Chondrocyte (in vitro differentiated cells): ENCODE results near the gene SGCD. TPM values are rescaled to one million over a fixed set of nuclear protein-coding genes. Genes with fewer than 3 reads are reported as not detected.
A peak's percentile ranks its signal among the peaks of the same experiment; 100 is the strongest.

Experiments
- DNase-seq: peaks from one replicate; pipeline ENCODE4 v3.0.0; 2021; ENCODE audit warnings: mixed read lengths, low spot score
- H3K27ac Mint-ChIP-seq: one replicate; pipeline ENCODE4 v1.8.0; 2021; ENCODE audit warnings: mild to moderate bottlenecking, moderate library complexity, mixed read lengths; ENCODE audit not compliant: unreplicated experiment
- H3K27me3 Mint-ChIP-seq: 2 replicates; pipeline ENCODE4 v1.8.0; 2021; ENCODE audit warnings: low read depth, mixed read lengths
- H3K36me3 Mint-ChIP-seq: 2 replicates; pipeline ENCODE4 v1.8.0; 2021; ENCODE audit warnings: low read depth, mixed read lengths
- H3K4me1 Mint-ChIP-seq: 2 replicates; pipeline ENCODE4 v1.8.0; 2021; ENCODE audit warnings: low read depth, mild to moderate bottlenecking, mixed read lengths
- H3K4me3 Mint-ChIP-seq: one replicate; pipeline ENCODE4 v1.8.0; 2021; ENCODE audit warnings: mild to moderate bottlenecking, moderate library complexity, mixed read lengths; ENCODE audit not compliant: unreplicated experiment
- H3K9me3 Mint-ChIP-seq: 2 replicates; pipeline ENCODE4 v1.8.0; 2021; ENCODE audit warnings: low read depth, mixed read lengths
- CTCF ChIP-seq: fragments of 200-600 bp; sonication (generic); IDR thresholded peaks from 2 replicates; pipeline ENCODE4 v1.5.0; 2021; ENCODE audit warnings: antibody characterized with exemption, mild to moderate bottlenecking, moderate library complexity
- total RNA-seq: library from RNA; stranded (reverse); gene quantifications from 3 replicates; pipeline ENCODE4 v1.2.1, GENCODE V29; 2021

The SGCD gene
- total RNA-seq, 1 donor from 2014 or later: 8.4 TPM

GRCh38 chr5:156469636-156470035, 142.7 kb downstream of the SGCD start:
- no peak for DNase-seq
- H3K27me3 Mint-ChIP-seq: no peaks in the 10 kb centered on the region
- H3K27ac Mint-ChIP-seq: no peak overlapping the region
- H3K4me1 Mint-ChIP-seq: peaks cover 21% of the 10 kb centered on the region
- no peaks in the 10 kb centered on the region for H3K36me3 Mint-ChIP-seq
- no peak overlapping the region for H3K4me3 Mint-ChIP-seq
- H3K9me3 Mint-ChIP-seq: no peaks in the 10 kb centered on the region
- no peak for TF ChIP-seq CTCF

- DNase-seq: no peak
- no peak overlapping the region for H3K4me3 Mint-ChIP-seq
- no peak overlapping the region for H3K27ac Mint-ChIP-seq
- TF ChIP-seq CTCF: no peak
- no peaks in the 10 kb centered on the region for H3K9me3 Mint-ChIP-seq
- no peaks in the 10 kb centered on the region for H3K36me3 Mint-ChIP-seq
- peaks cover 44% of the 10 kb centered on the region for H3K4me1 Mint-ChIP-seq
- no peaks in the 10 kb centered on the region for H3K27me3 Mint-ChIP-seq
Measured at GRCh38 chr5:156471893-156472292, 144.9 kb downstream of the SGCD start.

GRCh38 chr5:156473269-156473908, 146.4 kb downstream of the SGCD start:
- H3K27me3 Mint-ChIP-seq: no peaks in the 10 kb centered on the region
- H3K27ac Mint-ChIP-seq: no peak overlapping the region
- TF ChIP-seq CTCF: no peak
- H3K4me3 Mint-ChIP-seq: no peak overlapping the region
- no peaks in the 10 kb centered on the region for H3K9me3 Mint-ChIP-seq
- no peaks in the 10 kb centered on the region for H3K36me3 Mint-ChIP-seq
- peaks cover 56% of the 10 kb centered on the region for H3K4me1 Mint-ChIP-seq
- DNase-seq: no peak

- no peak for DNase-seq
- H3K27ac Mint-ChIP-seq: peak overlapping the region; percentile 64
- H3K36me3 Mint-ChIP-seq: no peaks in the 10 kb centered on the region
- H3K27me3 Mint-ChIP-seq: no peaks in the 10 kb centered on the region
- H3K4me3 Mint-ChIP-seq: no peak overlapping the region
- no peak for TF ChIP-seq CTCF
- H3K9me3 Mint-ChIP-seq: no peaks in the 10 kb centered on the region
- peaks cover 56% of the 10 kb centered on the region for H3K4me1 Mint-ChIP-seq
Measured at GRCh38 chr5:156474251-156474650, 147.3 kb downstream of the SGCD start.

GRCh38 chr5:156475182-156476157, 148.5 kb downstream of the SGCD start:
- DNase-seq: no peak
- H3K4me3 Mint-ChIP-seq: no peak overlapping the region

More at GRCh38 chr5:156475182-156476157, 148.5 kb downstream of the SGCD start:
- Mint-ChIP-seq H3K36me3 (no peaks in the 10 kb centered on the region), H3K9me3 (peaks cover 2% of the 10 kb centered on the region), H3K4me1 (peaks cover 67% of the 10 kb centered on the region), H3K27ac (peak overlapping the region; percentile 92), H3K27me3 (no peaks in the 10 kb centered on the region)
- peak; percentile 52 for TF ChIP-seq CTCF
